ENCODE measurements around the gene BAIAP2.
"Not testable (repeated sequence)": the region's sequence is repeated elsewhere in the genome, so short reads cannot be mapped to it uniquely, and the experiment has no call there.

DNA sequence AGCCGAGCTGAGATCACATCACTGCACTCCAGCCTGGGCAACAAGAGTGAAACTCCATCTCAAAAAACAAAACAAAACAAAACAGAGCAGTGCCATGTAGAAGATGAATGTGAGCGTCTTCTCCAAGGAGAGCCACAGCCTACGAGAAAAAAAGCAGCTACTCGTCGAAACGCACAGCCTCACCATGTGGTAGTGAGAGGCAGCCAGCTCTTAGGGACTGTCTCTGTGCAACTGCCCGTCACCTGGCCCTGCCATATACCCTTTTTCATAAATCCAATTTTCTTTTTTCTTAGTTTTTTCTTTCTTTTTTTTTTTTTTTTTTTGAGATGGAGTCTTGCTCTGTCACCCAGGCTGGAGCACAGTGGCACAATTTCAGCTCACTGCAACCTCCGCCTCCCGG is 119.1 kb downstream of the BAIAP2 start:
- TF ChIP-seq CTCF (IDR thresholded peaks at IDR 0.05; ENCODE audit: insufficient read depth, low read depth, low read length); EZH2 (IDR thresholded peaks at IDR 0.05; ENCODE audit: insufficient read depth, low read length): not testable (repeated sequence)
